Lower leg skin (tissue), 4 donors: ENCODE results near the gene NTM. TPM values are rescaled to one million over a fixed set of nuclear protein-coding genes. Genes with fewer than 3 reads are reported as not detected.

ENCODE experiments used
- DNase-seq, 2 donors: peaks; one replicate each; pipeline ENCODE4 v3.0.0-alpha.2; 2019; ENCODE audit warnings: low spot score in 2 of 2
- H3K4me3 ChIP-seq: fragments of 200-600 bp; sonication (generic); 2 replicates; pipeline ENCODE4 v1.5.1; 2017; ENCODE audit warnings: mild to moderate bottlenecking, low read depth; ENCODE audit not compliant: poor library complexity, severe bottlenecking
- POLR2A ChIP-seq, 2 donors: fragments of 450-650 bp; IDR thresholded peaks; one replicate each; pipeline ENCODE4 v1.6.1; 2016 to 2017; ENCODE audit warnings: antibody characterized with exemption in 2 of 2, mild to moderate bottlenecking in 1 of 2, moderate library complexity in 1 of 2
- WGBS, 2 donors: methylation state at CpG; one replicate each; pipeline ENCODE4 v1.1.5; 2018; 5-methylcytosine and 5-hydroxymethylcytosine counted together
- intact Hi-C: fragments of 100-400 bp; cut with DNase I; formaldehyde crosslinking; loops from one replicate; pipeline ENCODE4 v1.15.0; 2023; ENCODE audit warnings: low total_unique reads
- total RNA-seq, 4 donors: library from RNA; depleted of rRNA; stranded (reverse); fragments of >200 nt; gene quantifications; one replicate each; pipeline ENCODE4 v1.1.0, GENCODE V29; 2016
- TF ChIP-seq, protein P1 (sequence below), 3 donors: fragments of 450-650 bp; IDR thresholded peaks; one replicate each; pipeline ENCODE4 v1.5.1; 2016; ENCODE audit warnings: antibody characterized with exemption in 3 of 3, mild to moderate bottlenecking in 3 of 3, moderate library complexity in 2 of 3

Gene NTM
- total RNA-seq, 4 donors from 2014 or later, result 2.8 to 5.7 (median 4.9) TPM

DNA sequence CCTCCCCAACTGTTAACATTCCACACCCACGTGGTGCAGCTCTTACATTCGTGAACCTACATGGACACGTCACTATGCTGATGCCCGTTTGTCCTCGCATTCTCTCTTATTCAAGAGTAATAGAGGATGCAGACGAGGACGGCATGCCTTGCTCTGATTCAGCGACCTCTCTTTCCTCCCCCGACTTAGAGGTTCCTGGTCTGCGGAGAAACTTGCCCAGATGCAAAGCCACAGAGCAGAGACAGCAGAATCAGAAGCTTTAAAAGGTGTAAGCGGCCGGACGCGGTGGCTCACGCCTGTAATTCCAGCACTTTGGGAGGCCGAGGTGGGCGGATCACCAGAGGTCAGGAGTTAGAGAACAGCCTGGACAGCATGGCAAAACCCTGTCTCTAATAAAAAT lies 288.0 kb downstream of the NTM start:
- no peak overlapping the region for H3K4me3 ChIP-seq
- no peak for DNase-seq
- intact Hi-C loops, result no loop called here
- 85 to 89% methylated on average over 17 of the region's 17 CpGs for WGBS, 2 donors
- TF ChIP-seq, protein P1, sequence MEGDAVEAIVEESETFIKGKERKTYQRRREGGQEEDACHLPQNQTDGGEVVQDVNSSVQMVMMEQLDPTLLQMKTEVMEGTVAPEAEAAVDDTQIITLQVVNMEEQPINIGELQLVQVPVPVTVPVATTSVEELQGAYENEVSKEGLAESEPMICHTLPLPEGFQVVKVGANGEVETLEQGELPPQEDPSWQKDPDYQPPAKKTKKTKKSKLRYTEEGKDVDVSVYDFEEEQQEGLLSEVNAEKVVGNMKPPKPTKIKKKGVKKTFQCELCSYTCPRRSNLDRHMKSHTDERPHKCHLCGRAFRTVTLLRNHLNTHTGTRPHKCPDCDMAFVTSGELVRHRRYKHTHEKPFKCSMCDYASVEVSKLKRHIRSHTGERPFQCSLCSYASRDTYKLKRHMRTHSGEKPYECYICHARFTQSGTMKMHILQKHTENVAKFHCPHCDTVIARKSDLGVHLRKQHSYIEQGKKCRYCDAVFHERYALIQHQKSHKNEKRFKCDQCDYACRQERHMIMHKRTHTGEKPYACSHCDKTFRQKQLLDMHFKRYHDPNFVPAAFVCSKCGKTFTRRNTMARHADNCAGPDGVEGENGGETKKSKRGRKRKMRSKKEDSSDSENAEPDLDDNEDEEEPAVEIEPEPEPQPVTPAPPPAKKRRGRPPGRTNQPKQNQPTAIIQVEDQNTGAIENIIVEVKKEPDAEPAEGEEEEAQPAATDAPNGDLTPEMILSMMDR (IDR thresholded peaks at IDR 0.05), result no peak
- no peak for TF ChIP-seq POLR2A (IDR thresholded peaks at IDR 0.05)

DNA sequence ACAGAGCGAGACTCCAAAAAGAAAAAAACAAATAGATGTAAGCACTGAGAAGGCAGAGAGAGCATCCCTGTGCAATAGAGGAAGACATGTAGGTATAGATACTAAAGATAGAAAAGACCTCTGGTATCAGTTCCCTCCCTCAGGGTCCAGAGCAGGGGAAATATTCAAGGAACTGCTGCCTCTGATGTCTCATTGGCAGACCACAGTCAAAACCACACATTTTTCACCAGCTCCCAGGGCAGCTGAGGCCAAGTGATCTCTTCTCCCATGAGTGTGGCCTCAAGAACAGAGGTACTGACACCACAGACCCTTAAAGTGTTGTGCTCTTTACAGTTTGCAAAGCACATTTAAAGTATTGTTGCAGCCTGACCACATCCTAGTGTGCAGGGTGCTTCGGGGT lies 288.5 kb downstream of the NTM start:
- TF ChIP-seq, protein P1 (IDR thresholded peaks at IDR 0.05), result no peak
- no peak for TF ChIP-seq POLR2A (IDR thresholded peaks at IDR 0.05)
- intact Hi-C loops, result no loop called here
- 87 to 95% methylated on average over 2 of the region's 2 CpGs for WGBS, 2 donors
- peak in 1 of 2 donors; percentile 36 for DNase-seq
- no peak overlapping the region for H3K4me3 ChIP-seq

- 80 to 84% methylated on average over 11 of the region's 11 CpGs for WGBS, 2 donors
- no peak overlapping the region for H3K4me3 ChIP-seq
- TF ChIP-seq, protein P1 (IDR thresholded peaks at IDR 0.05), result no peak
- TF ChIP-seq POLR2A (IDR thresholded peaks at IDR 0.05), result no peak
- DNase-seq, result peak in 1 of 2 donors; percentile 49
- intact Hi-C loops, result no loop called here
Measured at GRCh38 chr11:131659931-131660330, 289.5 kb downstream of the NTM start.

DNA sequence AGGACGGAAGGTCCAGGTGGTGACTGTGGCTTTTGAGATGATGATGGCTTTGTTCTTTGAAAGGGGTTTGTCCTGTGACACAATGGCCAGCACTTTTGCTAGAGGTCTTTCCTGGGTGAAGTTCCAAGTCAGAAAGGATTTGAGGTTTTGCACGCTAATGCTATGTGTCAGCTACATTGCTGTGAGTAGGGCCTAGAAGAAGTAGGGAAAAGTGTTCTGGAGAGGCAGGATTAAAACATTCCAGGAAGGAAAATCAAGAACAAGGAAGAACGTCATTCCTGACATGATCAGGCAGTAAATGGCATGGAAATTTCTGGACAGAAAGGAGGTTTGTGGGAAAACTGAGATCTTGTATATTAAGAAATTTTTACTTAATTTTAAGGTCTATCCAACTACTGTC lies 290.7 kb downstream of the NTM start:
- WGBS, 2 donors, result 77% methylated on average over 3 of the region's 3 CpGs
- TF ChIP-seq POLR2A (IDR thresholded peaks at IDR 0.05), result no peak
- TF ChIP-seq, protein P1 (IDR thresholded peaks at IDR 0.05), result no peak
- DNase-seq, result no peak

GRCh38 chr11:131662317-131662972 lies 292.0 kb downstream of the NTM start:
- H3K4me3 ChIP-seq, result no peak overlapping the region
- WGBS, 2 donors, result 63 to 64% methylated on average over 13 of the region's 13 CpGs
- DNase-seq, result no peak
- intact Hi-C loops, result no loop called here
- TF ChIP-seq POLR2A (IDR thresholded peaks at IDR 0.05), result no peak

More for the DNA sequence above, 290.7 kb downstream of the NTM start:
- no peak overlapping the region for H3K4me3 ChIP-seq
- intact Hi-C loops, result no loop called here

GRCh38 chr11:131662993-131663392 lies 292.6 kb downstream of the NTM start:
- 82 to 85% methylated on average over 9 of the region's 9 CpGs for WGBS, 2 donors
- TF ChIP-seq, protein P1 (IDR thresholded peaks at IDR 0.05), result no peak
- TF ChIP-seq POLR2A (IDR thresholded peaks at IDR 0.05), result no peak
- intact Hi-C loops, result no loop called here
- DNase-seq, result no peak
- no peak overlapping the region for H3K4me3 ChIP-seq
